K562 (cell line): ENCODE data around the gene KRTCAP2. TPM values are rescaled to one million over a fixed set of nuclear protein-coding genes. Genes with fewer than 3 reads are reported as not detected.

Experiments
- CBFA2T2 ChIP-seq: fragments of 450-650 bp; conservative IDR thresholded peaks from 2 replicates; pipeline ENCODE4 v1.6.1; 2017; ENCODE audit warnings: mild to moderate bottlenecking
- CHD4 ChIP-seq: fragments of 200-600 bp; sonication (generic); IDR thresholded peaks from 3 replicates; pipeline ENCODE4 v1.6.1; 2012; ENCODE audit warnings: low read depth, mild to moderate bottlenecking, mixed read lengths, low read length, inconsistent platforms; ENCODE audit not compliant: insufficient read depth, insufficient replicate concordance, poor library complexity, severe bottlenecking
- CSDE1 ChIP-seq, 2 experiments: fragments of 450-650 bp; IDR thresholded peaks; 2 replicates each; pipeline ENCODE4 v1.6.1; 2016; ENCODE audit warnings: mild to moderate bottlenecking in 1 of 2
- ETV5 ChIP-seq: sonication (generic); formaldehyde crosslinking; IDR thresholded peaks from 2 replicates; pipeline ENCODE4 v1.4.0; 2020; ENCODE audit warnings: low read depth, mild to moderate bottlenecking, missing genetic modification reagents
- GABPA ChIP-seq: fragments of 200-800 bp; sonication (Bioruptor generic); conservative IDR thresholded peaks from 2 replicates; pipeline ENCODE4 v1.6.1; 2016; ENCODE audit warnings: low read depth, missing genetic modification characterization, missing compliant biosample characterization
- HDAC6 ChIP-seq: IDR thresholded peaks from 2 replicates; pipeline ENCODE4 v1.6.1; 2012; ENCODE audit warnings: low read depth, mild to moderate bottlenecking, control low read depth, inconsistent platforms, low read length, moderate library complexity
- HDGF ChIP-seq: fragments of 450-650 bp; IDR thresholded peaks from 2 replicates; pipeline ENCODE4 v1.6.1; 2016
- HLTF ChIP-seq: fragments of 450-650 bp; IDR thresholded peaks from 2 replicates; pipeline ENCODE4 v1.6.1; 2016
- LEF1 ChIP-seq: fragments of 450-650 bp; IDR thresholded peaks from 2 replicates; pipeline ENCODE4 v1.6.1; 2016; ENCODE audit warnings: mild to moderate bottlenecking
- MAFK ChIP-seq: IDR thresholded peaks from 2 replicates; pipeline ENCODE4 v1.6.1; 2011; ENCODE audit warnings: low read length, improper control_type of control experiment
- MCM5 ChIP-seq: fragments of 450-650 bp; IDR thresholded peaks from 2 replicates; pipeline ENCODE4 v1.6.1; 2016; ENCODE audit warnings: low read depth
- NFATC3 ChIP-seq: fragments of 450-650 bp; IDR thresholded peaks from 2 replicates; pipeline ENCODE4 v1.6.1; 2017; ENCODE audit warnings: mild to moderate bottlenecking
- NKRF ChIP-seq: fragments of 450-650 bp; IDR thresholded peaks from 2 replicates; pipeline ENCODE4 v1.6.1; 2016; ENCODE audit warnings: borderline replicate concordance
- PHF20 ChIP-seq: fragments of 450-650 bp; IDR thresholded peaks from 2 replicates; pipeline ENCODE4 v1.6.1; 2018; ENCODE audit not compliant: partially characterized antibody
- PHTF2 ChIP-seq: fragments of 250-450 bp; sonication (Bioruptor Pico); IDR thresholded peaks from 2 replicates; pipeline ENCODE4 v1.5.0; 2021; ENCODE audit warnings: mild to moderate bottlenecking
- PREB ChIP-seq: sonication (generic); formaldehyde crosslinking; IDR thresholded peaks from 2 replicates; pipeline ENCODE4 v1.8.1; 2023; ENCODE audit warnings: mild to moderate bottlenecking, missing genetic modification reagents
- SMARCA4 ChIP-seq: fragments of 450-650 bp; IDR thresholded peaks from 2 replicates; pipeline ENCODE4 v1.6.1; 2016
- SMARCA5 ChIP-seq: fragments of 450-650 bp; IDR thresholded peaks from 2 replicates; pipeline ENCODE4 v1.6.1; 2016
- ZBTB2 ChIP-seq: fragments of 450-650 bp; IDR thresholded peaks from 2 replicates; pipeline ENCODE4 v1.6.1; 2016; ENCODE audit warnings: antibody characterized with exemption
- ZEB2 ChIP-seq: fragments of 450-650 bp; IDR thresholded peaks from 2 replicates; pipeline ENCODE4 v1.6.1; 2016
- ZKSCAN8 ChIP-seq: fragments of 200-800 bp; sonication (Bioruptor generic); IDR thresholded peaks from 2 replicates; pipeline ENCODE4 v1.6.1; 2016; ENCODE audit warnings: missing genetic modification characterization, missing compliant biosample characterization
- ZNF232 ChIP-seq: sonication (generic); formaldehyde crosslinking; IDR thresholded peaks from 2 replicates; pipeline ENCODE4 v1.8.0; 2022; ENCODE audit warnings: mild to moderate bottlenecking, missing genetic modification reagents
- ZNF436 ChIP-seq: fragments of 250-450, 450-650 bp; sonication (Bioruptor Pico); formaldehyde crosslinking; IDR thresholded peaks from 2 replicates; pipeline ENCODE4 v1.7.0; 2020; ENCODE audit warnings: mild to moderate bottlenecking
- ZNF586 ChIP-seq: fragments of 450-650 bp; formaldehyde crosslinking; conservative IDR thresholded peaks from 2 replicates; pipeline ENCODE4 v1.4.0; 2020; ENCODE audit warnings: mild to moderate bottlenecking, moderate library complexity
- ZNF740 ChIP-seq, 3 experiments: fragments of 200-800 bp in 1 of 3; sonication (Bioruptor generic) in 1 of 3; sonication (generic) in 1 of 3; formaldehyde crosslinking in 1 of 3; IDR thresholded peaks; 2 replicates each; pipeline versions ENCODE4 v1.6.1 to v1.8.0; 2016 to 2022; ENCODE audit warnings: mild to moderate bottlenecking in 2 of 3, missing compliant biosample characterization in 2 of 3, missing genetic modification characterization in 2 of 3, missing genetic modification reagents in 1 of 3
- ZNF75A ChIP-seq: fragments of 450-650 bp; formaldehyde crosslinking; IDR thresholded peaks from 2 replicates; pipeline ENCODE4 v1.4.0; 2020; ENCODE audit warnings: mild to moderate bottlenecking
- polyA plus RNA-seq, 8 experiments: library from polyadenylated mRNA; depleted of rRNA in 4 of 8; stranded (reverse) in 5 of 8; unstranded in 3 of 8; fragments of >200 nt; fragmentation: Nextera tagmentation in 2 of 8; fragmentation: Illumina TruSeq in 1 of 8; extraction: Ambion mirVana in 2 of 8; extraction: Trizol in 1 of 8; gene quantifications; 2 replicates each; pipeline versions ENCODE4 v1.2.1 to v1.2.3, GENCODE V29; 2011 to 2014; ENCODE audit warnings: inconsistent platforms in 1 of 8, missing spikeins in 1 of 8
- total RNA-seq, 7 experiments: library from RNA; depleted of rRNA in 6 of 7; stranded (reverse); fragments of >200 nt in 6 of 7; fragmentation: Illumina TruSeq in 2 of 7; extraction: Trizol in 2 of 7; gene quantifications; 2 replicates each; pipeline versions ENCODE4 v1.2.1 to v1.2.3, GENCODE V29; 2011 to 2021; ENCODE audit warnings: low replicate concordance in 1 of 7

Gene KRTCAP2
- total and polyA plus RNA-seq, 9 of the 15 experiments (the other 6 are each of a cell fraction or from before 2014, with no cell fraction given), result 126 to 436 (median 244) TPM

- TF ChIP-seq NKRF, result no peak
- no peak for TF ChIP-seq PHTF2 (CRISPR knock-in tag)
- no peak for TF ChIP-seq ZBTB2
- TF ChIP-seq SMARCA5, result no peak
- TF ChIP-seq HDGF, result no peak
- peak; percentile 51; the same call in 1 of the 2 replicates for TF ChIP-seq ZEB2
- no peak for TF ChIP-seq ZNF75A (CRISPR knock-in tag)
- no peak for TF ChIP-seq GABPA
- no peak for TF ChIP-seq ZNF232 (CRISPR knock-in tag)
- no peak for TF ChIP-seq PREB (CRISPR knock-in tag)
- TF ChIP-seq ETV5 (CRISPR knock-in tag), result no peak
- no peak for TF ChIP-seq HLTF
- TF ChIP-seq HDAC6, result no peak
- no peak for TF ChIP-seq ZNF586 (CRISPR knock-in tag)
- no peak for TF ChIP-seq ZNF436 (CRISPR knock-in tag)
- TF ChIP-seq PHF20, result no peak
- 0 out of 2 replicates have a peak, but pooled peaks have one; percentile 39 for TF ChIP-seq LEF1
- TF ChIP-seq CSDE1 (IDR thresholded peaks at IDR 0.05), result no peak
- no peak for TF ChIP-seq NFATC3
- no peak for TF ChIP-seq MCM5
- TF ChIP-seq ZNF740 (CRISPR knock-in tag; IDR thresholded peaks at IDR 0.05), result 0 out of 2 replicates have a peak, but pooled peaks have one; percentile 63
- 0 out of 4 replicates have a peak, but pooled peaks of 1 of the 2 experiments have one; percentile 31 for TF ChIP-seq ZNF740 (tag; IDR thresholded peaks at IDR 0.05)
- peak; percentile 73 for TF ChIP-seq SMARCA4
- TF ChIP-seq ZKSCAN8 (CRISPR knock-in tag), result peak; percentile 70
- TF ChIP-seq CHD4, result no peak
- TF ChIP-seq CBFA2T2, result peak; percentile 70
- no peak for TF ChIP-seq MAFK
Observed at GRCh38 chr1:155137154-155137949, 35.8 kb downstream of the KRTCAP2 start (continued).
